GM12872 (cell line): ENCODE measurements around the gene LIPC.

ENCODE experiments used
- CTCF ChIP-seq: IDR thresholded peaks from 3 replicates; pipeline ENCODE4 v1.5.1; 2011; ENCODE audit warnings: low read depth, mild to moderate bottlenecking, low read length, moderate library complexity; ENCODE audit not compliant: insufficient read depth

LIPC gene

GRCh38 chr15:58486062-58486461 lies 54.3 kb downstream of the LIPC start:
- no peak for TF ChIP-seq CTCF

- TF ChIP-seq CTCF: no peak
Observed at GRCh38 chr15:58486564-58486963, 54.8 kb downstream of the LIPC start.

- TF ChIP-seq CTCF: no peak
Observed at GRCh38 chr15:58487041-58487723, 55.4 kb downstream of the LIPC start.

- TF ChIP-seq CTCF: no peak
Observed at GRCh38 chr15:58487724-58488120, 55.9 kb downstream of the LIPC start.

GRCh38 chr15:58489289-58490085 lies 57.7 kb downstream of the LIPC start:
- TF ChIP-seq CTCF: no peak

- TF ChIP-seq CTCF: no peak
Observed at GRCh38 chr15:58490086-58490887, 58.5 kb downstream of the LIPC start.

GRCh38 chr15:58490888-58491473 lies 59.2 kb downstream of the LIPC start:
- TF ChIP-seq CTCF: no peak
